ENCODE measurements around the gene PCSK7.

DNA sequence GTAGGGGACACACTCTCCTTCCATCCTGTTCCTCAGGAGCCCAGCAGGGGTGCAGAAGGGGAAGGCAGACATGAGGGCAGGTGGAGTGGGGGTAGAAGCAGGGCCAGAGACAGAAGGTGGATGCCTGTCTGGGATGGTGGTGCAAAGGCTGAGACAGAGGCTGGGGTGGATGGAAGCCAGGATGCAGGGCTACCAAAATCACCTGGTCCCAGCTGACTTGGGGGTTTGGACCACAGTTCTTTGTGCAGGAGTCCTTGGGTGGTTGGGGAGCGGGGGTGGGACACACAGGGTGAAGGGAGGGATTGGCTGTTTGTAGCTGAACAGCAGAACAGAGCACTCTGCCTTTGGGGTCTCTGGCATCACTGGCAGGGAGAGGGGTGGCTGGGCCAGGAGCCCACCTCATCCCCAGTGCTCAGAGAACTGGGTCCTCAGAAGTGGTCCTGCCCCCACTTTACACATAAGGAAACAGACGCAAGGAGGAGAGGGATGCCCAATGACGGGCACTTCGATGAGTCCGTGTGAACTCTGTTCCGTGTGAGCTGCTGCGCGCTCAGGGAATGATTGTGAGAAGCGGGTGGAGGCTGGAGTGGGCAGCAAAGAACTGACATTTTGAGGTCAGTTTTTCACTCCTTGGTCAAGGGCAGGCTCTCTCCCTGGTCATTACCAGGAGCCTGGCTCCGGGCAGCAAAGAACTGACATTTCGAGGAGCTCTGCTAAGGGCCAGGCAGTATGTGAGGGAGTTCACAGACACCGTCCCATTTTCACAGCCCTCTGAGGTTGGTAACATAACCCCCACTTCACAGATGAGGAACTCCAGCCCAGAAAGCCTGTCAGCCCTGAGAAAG lies 30.8 kb downstream of the PCSK7 start:
- TF ChIP-seq, protein P1, sequence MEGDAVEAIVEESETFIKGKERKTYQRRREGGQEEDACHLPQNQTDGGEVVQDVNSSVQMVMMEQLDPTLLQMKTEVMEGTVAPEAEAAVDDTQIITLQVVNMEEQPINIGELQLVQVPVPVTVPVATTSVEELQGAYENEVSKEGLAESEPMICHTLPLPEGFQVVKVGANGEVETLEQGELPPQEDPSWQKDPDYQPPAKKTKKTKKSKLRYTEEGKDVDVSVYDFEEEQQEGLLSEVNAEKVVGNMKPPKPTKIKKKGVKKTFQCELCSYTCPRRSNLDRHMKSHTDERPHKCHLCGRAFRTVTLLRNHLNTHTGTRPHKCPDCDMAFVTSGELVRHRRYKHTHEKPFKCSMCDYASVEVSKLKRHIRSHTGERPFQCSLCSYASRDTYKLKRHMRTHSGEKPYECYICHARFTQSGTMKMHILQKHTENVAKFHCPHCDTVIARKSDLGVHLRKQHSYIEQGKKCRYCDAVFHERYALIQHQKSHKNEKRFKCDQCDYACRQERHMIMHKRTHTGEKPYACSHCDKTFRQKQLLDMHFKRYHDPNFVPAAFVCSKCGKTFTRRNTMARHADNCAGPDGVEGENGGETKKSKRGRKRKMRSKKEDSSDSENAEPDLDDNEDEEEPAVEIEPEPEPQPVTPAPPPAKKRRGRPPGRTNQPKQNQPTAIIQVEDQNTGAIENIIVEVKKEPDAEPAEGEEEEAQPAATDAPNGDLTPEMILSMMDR (IDR thresholded peaks at IDR 0.05; ENCODE audit: borderline replicate concordance, extremely low read depth, low read length, poor library complexity, severe bottlenecking): no peak
- TF ChIP-seq EZH2 (IDR thresholded peaks at IDR 0.05; ENCODE audit: borderline replicate concordance, low read depth, low read length, severe bottlenecking): no peak

All from DND-41 (cell line).